ENCODE data around the gene SQSTM1.
"Not testable (repeated sequence)": the region's sequence is repeated elsewhere in the genome, so short reads cannot be mapped to it uniquely, and the experiment has no call there.

Gene SQSTM1

DNA sequence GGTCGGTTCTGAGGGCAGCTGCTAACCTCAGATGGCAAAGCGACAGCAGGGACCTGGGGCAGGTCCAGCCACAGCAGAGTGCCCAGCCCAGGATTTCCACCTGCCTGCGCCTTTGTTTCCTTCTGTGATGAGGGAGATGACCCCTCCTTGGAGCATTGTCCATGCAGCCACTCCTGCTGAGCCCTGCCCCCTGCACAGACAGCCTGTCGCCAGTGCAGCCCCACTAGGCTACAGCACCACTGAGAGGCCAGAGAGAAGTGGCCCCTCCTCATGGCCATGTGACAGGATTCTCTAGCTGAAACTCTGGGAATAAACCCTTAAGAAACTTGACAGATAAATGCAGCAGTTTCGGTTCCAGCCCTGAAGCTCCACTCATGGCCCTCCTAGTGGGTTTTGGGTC is 48.4 kb downstream of the SQSTM1 start:
- DNase-seq (ENCODE audit: extremely low read depth, low read depth): no peak
- TF ChIP-seq, protein P1, sequence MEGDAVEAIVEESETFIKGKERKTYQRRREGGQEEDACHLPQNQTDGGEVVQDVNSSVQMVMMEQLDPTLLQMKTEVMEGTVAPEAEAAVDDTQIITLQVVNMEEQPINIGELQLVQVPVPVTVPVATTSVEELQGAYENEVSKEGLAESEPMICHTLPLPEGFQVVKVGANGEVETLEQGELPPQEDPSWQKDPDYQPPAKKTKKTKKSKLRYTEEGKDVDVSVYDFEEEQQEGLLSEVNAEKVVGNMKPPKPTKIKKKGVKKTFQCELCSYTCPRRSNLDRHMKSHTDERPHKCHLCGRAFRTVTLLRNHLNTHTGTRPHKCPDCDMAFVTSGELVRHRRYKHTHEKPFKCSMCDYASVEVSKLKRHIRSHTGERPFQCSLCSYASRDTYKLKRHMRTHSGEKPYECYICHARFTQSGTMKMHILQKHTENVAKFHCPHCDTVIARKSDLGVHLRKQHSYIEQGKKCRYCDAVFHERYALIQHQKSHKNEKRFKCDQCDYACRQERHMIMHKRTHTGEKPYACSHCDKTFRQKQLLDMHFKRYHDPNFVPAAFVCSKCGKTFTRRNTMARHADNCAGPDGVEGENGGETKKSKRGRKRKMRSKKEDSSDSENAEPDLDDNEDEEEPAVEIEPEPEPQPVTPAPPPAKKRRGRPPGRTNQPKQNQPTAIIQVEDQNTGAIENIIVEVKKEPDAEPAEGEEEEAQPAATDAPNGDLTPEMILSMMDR (IDR thresholded peaks at IDR 0.05; ENCODE audit: low read depth, low read length): no peak

DNA sequence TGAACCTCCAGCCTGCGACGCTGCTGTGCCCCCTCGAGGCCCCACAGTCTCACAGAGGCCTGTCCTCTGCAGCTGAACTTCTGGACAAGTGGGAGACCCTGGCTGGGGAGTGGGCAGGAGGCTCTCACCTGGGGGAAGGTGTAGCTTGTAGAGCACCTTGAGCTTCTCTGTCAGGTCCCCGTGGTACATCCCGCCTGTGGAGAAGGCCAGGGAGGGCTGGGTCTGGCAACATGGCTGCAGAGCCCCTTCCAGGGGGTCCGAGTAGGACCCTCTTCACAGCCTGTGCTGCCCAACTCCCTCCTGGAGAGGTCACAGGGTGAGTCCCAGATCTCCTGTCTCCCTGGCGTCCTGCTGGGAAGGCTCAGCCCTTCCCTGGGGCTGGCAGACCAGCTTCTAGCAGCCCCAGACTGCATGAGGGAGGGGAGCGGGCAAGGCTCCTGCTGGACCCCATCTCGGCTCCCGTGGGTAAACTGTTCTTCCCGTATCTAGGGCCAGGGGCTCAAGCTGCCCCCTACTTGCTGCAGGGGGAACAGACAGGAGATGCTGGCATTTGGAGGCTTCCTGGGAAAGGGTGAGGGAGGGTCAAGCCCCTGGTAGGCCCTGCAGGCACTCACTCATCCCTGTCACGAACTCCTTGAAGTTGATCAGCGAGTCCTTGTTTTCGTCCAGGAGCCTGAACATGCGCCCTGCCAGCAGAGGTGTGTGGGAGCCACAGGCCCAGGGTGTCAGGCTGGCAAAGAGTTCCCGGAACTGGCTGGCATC is 49.1 kb downstream of the SQSTM1 start:
- DNase-seq (ENCODE audit: extremely low read depth, low read depth): no peak
- TF ChIP-seq, protein P1 (IDR thresholded peaks at IDR 0.05; ENCODE audit: low read depth, low read length): no peak

DNA sequence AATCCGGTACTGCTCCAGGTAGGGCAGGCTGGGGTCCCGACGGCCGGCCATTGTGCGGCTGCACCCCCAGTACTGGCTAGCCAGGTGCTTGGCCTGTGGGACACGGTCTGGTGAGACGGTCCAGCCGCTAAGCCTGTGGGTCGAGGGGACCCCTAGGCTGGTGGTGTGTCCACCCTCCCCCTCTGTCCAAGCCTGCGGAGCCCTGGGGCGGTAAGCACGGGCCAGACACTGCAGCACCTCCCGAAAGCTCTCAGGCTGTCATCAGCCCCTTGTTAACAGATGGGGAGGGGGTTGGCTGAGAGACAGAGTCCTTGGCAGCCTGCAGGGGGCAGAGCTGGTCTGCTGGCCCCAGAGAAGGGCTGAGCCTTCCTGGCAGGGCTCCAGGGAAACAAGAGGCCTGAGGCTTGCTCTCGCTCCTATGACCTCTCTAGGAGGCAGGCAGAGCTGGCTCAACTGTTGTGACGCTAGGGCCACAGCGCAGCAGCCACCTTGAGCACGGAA is 49.7 kb downstream of the SQSTM1 start:
- TF ChIP-seq, protein P1 (IDR thresholded peaks at IDR 0.05; ENCODE audit: low read depth, low read length): peak; percentile 16
- no peak for DNase-seq (ENCODE audit: extremely low read depth, low read depth)

DNA sequence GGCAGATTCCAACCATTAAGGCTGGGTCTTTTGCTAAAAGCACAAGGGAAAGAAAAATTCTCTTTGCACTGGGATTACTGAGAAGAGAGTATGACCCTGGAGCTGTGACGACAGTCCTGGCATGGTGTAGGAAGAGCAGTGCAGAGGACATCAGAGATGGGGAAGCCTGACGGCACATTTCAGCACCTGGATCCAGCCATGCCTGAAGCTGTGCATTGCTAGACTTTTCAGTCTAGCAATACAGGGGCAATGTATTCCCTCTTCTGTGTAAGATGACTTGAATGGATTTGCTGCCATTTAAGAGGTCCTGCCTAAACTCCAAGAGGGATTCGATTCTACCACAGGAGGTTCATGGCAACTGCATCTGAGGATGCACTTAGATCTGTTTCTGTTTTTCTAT is 50.2 kb downstream of the SQSTM1 start:
- DNase-seq (ENCODE audit: extremely low read depth, low read depth): no peak
- TF ChIP-seq, protein P1 (IDR thresholded peaks at IDR 0.05; ENCODE audit: low read depth, low read length): no peak

DNA sequence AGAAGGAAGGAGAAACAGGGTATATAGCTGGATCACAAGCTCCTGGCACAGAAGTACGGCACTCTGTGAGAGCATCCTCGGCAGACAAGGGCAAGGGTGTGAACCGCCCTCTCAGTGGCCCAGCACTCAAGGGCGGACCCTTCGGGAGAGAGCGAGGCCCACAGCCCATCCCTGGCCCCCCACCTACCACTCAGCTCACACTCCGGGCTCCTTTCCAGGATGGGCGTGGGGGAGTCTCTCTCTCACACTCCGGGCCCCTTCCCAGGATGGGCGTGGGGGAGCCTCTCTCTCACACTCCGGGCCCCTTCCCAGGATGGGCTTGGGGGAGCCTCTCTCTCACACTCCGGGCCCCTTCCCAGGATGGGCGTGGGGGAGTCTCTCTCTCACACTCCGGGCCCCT is 50.8 kb downstream of the SQSTM1 start:
- DNase-seq (ENCODE audit: extremely low read depth, low read depth): not testable (repeated sequence)

DNA sequence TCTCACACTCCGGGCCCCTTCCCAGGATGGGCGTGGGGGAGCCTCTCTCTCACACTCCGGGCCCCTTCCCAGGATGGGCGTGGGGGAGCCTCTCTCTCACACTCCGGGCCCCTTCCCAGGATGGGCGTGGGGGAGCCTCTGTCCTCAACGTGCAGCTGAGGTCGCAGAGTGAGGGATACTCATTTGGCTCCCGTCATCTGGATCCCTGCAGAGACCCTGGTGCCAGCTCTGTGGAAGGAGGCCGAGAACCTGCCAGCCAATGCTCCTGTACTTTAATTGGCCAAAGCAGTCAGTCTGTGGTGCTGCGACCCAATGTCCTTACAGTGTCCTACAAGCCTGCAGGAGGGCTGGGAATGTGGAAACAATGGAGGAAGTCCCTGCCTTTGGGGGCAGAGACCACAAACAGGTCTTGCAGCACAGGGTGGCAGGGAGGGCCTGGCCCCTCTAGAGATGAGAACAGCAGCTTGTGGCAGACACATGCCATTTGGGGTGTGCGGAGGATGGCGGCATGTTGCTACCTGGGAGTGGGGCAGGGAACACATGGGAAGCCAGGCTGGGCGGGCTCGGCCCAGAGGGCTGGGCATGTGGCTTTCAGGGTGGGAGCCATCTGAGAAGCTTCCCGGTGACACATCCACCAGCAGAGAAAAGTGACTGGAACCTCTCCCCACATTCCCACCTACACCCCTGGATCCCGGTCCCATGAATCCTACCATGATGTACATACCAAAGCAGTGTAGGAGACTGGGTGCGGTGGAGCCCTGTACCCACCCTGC is 51.5 kb downstream of the SQSTM1 start:
- TF ChIP-seq, protein P1 (IDR thresholded peaks at IDR 0.05; ENCODE audit: low read depth, low read length): no peak
- no peak for DNase-seq (ENCODE audit: extremely low read depth, low read depth)

DNA sequence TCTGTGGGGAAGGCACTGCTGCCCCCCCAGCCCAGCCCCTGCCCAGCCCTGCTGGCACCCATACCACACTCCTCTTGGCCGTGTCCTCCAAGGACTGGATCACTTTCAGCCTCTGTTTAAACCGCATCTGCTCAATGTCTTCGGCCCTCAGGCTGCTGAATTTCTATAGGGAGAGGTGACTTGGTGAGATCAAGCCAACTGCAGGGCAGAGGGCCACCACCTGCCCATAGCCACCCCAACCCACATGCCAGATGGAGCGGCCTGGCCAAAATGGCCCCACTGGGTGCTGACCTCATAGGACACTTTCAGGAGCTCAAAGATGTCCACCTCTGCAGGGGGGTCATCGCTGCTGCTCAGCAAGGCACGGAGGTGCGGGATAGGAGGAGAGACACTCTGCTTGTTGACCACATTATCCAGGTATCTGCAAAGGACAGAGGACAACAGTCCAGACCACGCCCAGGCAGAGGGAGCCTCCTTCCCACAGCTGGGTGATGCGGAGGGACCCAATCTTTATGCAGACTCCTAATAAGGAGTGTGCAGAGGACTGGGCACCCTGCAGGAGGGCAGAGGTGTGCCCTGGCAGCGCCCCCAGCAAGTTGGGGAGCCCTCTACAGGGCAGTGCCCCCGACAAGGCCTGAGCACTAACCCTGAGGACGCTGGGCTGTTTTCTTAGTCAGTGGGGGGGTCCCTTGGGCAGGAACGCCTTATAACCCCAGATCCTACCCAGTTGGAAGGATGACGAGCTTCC is 52.3 kb downstream of the SQSTM1 start:
- DNase-seq (ENCODE audit: extremely low read depth, low read depth): no peak
- TF ChIP-seq, protein P1 (IDR thresholded peaks at IDR 0.05; ENCODE audit: low read depth, low read length): no peak

Measured in AG09319 (cell line).